Keratinocyte (primary cell): ENCODE results near the gene CDCA4. TPM values are rescaled to one million over a fixed set of nuclear protein-coding genes. Genes with fewer than 3 reads are reported as not detected.

Experiments
- DNase-seq: peaks from one replicate; pipeline ENCODE4 v3.0.0-alpha.2; 2011; ENCODE audit warnings: low read depth, missing footprints, low spot score
- FAIRE-seq: peaks from 2 replicates; lab custom pipeline; 2011; peaks lifted over from hg19 to GRCh38; lab: Jason Lieb, UNC
- H2AFZ ChIP-seq: 2 replicates; pipeline ENCODE4 v1.6.0; 2012; ENCODE audit warnings: low read length, control low read depth, inconsistent platforms; ENCODE audit not compliant: control insufficient read depth
- H3K27ac ChIP-seq: 2 replicates; pipeline ENCODE4 v1.5.1; 2011; ENCODE audit warnings: low read length; ENCODE audit not compliant: control insufficient read depth, insufficient read depth
- H3K27me3 ChIP-seq: 3 replicates; pipeline ENCODE4 v1.6.0; 2011; ENCODE audit warnings: low read length; ENCODE audit not compliant: control insufficient read depth, insufficient read depth; ENCODE audit errors: extremely low read depth
- H3K36me3 ChIP-seq, 2 experiments: 2 replicates in 1 of 2; 3 replicates in 1 of 2; pipeline ENCODE4 v1.5.1; 2011; ENCODE audit warnings: low read length in 2 of 2, mild to moderate bottlenecking in 1 of 2; ENCODE audit not compliant: control insufficient read depth in 2 of 2, insufficient read depth in 2 of 2; ENCODE audit errors: extremely low read depth in 1 of 2
- H3K4me1 ChIP-seq: 3 replicates; pipeline ENCODE4 v1.5.1; 2011; ENCODE audit warnings: low read length; ENCODE audit not compliant: control insufficient read depth, insufficient read depth; ENCODE audit errors: extremely low read depth
- H3K4me2 ChIP-seq: 3 replicates; pipeline ENCODE4 v1.6.0; 2011; ENCODE audit warnings: low read depth, low read length; ENCODE audit not compliant: control insufficient read depth, insufficient read depth; ENCODE audit errors: extremely low read depth
- H3K4me3 ChIP-seq, 3 experiments: fragments of 200-600 bp in 1 of 3; sonication (generic) in 1 of 3; 2 replicates in 2 of 3; 3 replicates in 1 of 3; pipeline ENCODE4 v1.5.1; 2011 to 2016; ENCODE audit warnings: low read length in 3 of 3, mild to moderate bottlenecking in 3 of 3, control low read depth in 2 of 3, inconsistent platforms in 1 of 3, low read depth in 1 of 3, mixed read lengths in 1 of 3, mixed run types in 1 of 3, moderate library complexity in 1 of 3; ENCODE audit not compliant: control insufficient read depth in 2 of 3, insufficient read depth in 2 of 3; ENCODE audit errors: extremely low read depth in 1 of 3
- H3K79me2 ChIP-seq: 2 replicates; pipeline ENCODE4 v1.6.0; 2012; ENCODE audit warnings: low read length; ENCODE audit not compliant: control insufficient read depth, insufficient read depth
- H3K9ac ChIP-seq: 3 replicates; pipeline ENCODE4 v1.6.0; 2011; ENCODE audit warnings: low read length; ENCODE audit not compliant: control insufficient read depth, insufficient read depth; ENCODE audit errors: extremely low read depth
- H3K9me1 ChIP-seq: 3 replicates; pipeline ENCODE4 v1.6.0; 2011; ENCODE audit warnings: low read length; ENCODE audit not compliant: control insufficient read depth, insufficient read depth; ENCODE audit errors: extremely low read depth
- H3K9me3 ChIP-seq: 2 replicates; pipeline ENCODE4 v1.5.1; 2012; ENCODE audit warnings: low read depth, low read length; ENCODE audit not compliant: control insufficient read depth
- H4K20me1 ChIP-seq: 3 replicates; pipeline ENCODE4 v1.6.0; 2011; ENCODE audit warnings: low read length; ENCODE audit not compliant: control insufficient read depth, insufficient read depth; ENCODE audit errors: extremely low read depth
- EZH2 ChIP-seq: IDR thresholded peaks from one replicate; pipeline ENCODE4 v1.6.1; 2012; ENCODE audit warnings: inconsistent platforms, mild to moderate bottlenecking, low read length, moderate library complexity
- dilution Hi-C: fragments of 300-500 bp; cut with MboI; formaldehyde crosslinking; loops from one replicate; pipeline ENCODE4 v1.7.0; 2020; ENCODE audit warnings: low sequenced_read_pairs; ENCODE audit not compliant: extremely low pct_ligation_motif_present
- polyA plus RNA-seq, 5 experiments: library from polyadenylated mRNA; depleted of rRNA in 3 of 5; stranded (reverse) in 3 of 5; stranded (forward) in 1 of 5; unstranded in 1 of 5; fragments of >200 nt; gene quantifications; 1 replicate in 1 of 5; 2 replicates in 3 of 5; 3 replicates in 1 of 5; pipeline versions ENCODE4 v1.2.1 to v1.2.3, GENCODE V29; 2011 to 2012; ENCODE audit warnings: missing spikeins in 2 of 5, low read depth in 1 of 5, low replicate concordance in 1 of 5
- TF ChIP-seq, protein P1 (sequence below), 3 experiments: IDR thresholded peaks in 1 of 3; conservative IDR thresholded peaks in 1 of 3; optimal IDR thresholded peaks in 1 of 3; 2 replicates in 2 of 3; 3 replicates in 1 of 3; pipeline versions ENCODE3 to v1.5.1; 2011; ENCODE audit warnings: low read length in 3 of 3, mild to moderate bottlenecking in 3 of 3, moderate library complexity in 2 of 3, control low read depth in 1 of 3, inconsistent platforms in 1 of 3; ENCODE audit not compliant: insufficient read depth in 2 of 3; ENCODE audit errors: extremely low read depth in 1 of 3

CDCA4 gene
- polyA plus RNA-seq, 1 donor (not counting 4 experiments of a cell fraction or from before 2014, with no cell fraction given) = 35.7 TPM

DNA sequence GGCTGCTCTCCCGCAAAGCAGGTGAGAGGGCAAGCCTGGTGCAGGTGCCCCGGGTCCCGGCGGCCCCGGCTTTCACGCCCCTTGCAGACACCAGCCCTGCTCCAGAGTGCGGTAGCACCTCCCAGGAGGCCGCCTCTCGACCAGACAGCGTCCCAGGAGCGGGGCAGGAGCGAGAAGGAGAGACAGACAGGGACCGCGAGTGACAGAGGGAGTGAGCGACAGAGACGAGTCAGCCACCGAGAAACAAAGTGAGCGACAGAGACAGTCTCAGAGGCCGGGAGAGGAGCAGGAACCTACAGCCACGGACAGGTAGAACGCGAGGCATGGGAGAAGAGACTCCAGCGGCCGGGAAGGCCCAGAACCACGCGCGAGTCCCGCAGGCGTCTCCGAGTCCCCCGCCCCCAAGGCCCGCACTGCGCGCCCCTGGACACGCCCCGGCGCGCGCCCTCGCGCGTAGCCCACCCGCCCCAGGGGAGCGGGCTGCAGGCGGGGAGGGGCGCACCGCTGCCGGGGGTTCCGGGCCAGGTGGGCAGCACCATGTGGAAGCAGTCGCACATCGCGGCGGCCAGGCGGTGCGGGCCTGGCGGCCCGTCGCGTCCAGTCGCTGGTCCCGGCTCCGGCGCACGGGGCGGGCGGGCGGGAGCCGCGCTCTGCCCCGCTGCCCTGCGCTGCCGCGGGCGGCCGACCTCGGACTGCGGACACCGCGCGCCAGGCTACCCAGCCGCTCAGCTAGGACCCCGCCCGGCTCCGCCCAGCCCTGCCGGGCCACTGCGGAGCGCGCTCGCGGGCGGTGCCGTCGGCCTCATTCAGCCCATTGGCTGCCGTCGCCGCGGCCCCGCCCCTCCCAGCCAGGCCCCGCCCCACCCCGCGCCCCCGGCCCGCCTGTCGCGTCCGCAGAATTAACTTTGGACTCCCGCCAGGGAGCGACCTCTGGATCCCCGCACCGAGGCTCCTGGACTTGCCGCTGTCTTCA is 42.9 kb downstream of the CDCA4 start, which contains the start of gene AHNAK2:
TSS of gene AHNAK2 (minus strand) at position 694 of the 973 bp plus-strand sequence. CDS start at position 557, 137 bp downstream.
- Histone ChIP-seq H4K20me1 (peaks cover 3% of the 10 kb centered on the region), H3K4me2 (peak within 1 kb of the TSS; percentile 78), H3K9me3 (no peaks in the 10 kb centered on the region), H3K4me1 (peaks cover 43% of the 10 kb centered on the region), H2AFZ (peak within 1 kb of the TSS; percentile 54), H3K4me3 (peak within 1 kb of the TSS; percentile 65 to 86 (median 82)), H3K9me1 (no peaks in the 10 kb centered on the region), H3K27me3 (no peaks in the 10 kb centered on the region), H3K9ac (peak within 1 kb of the TSS; percentile 83), H3K27ac (peak within 1 kb of the TSS; percentile 48), H3K36me3 (no peaks in the 10 kb centered on the region), H3K79me2 (peaks cover 10% of the 10 kb centered on the region)
- DNase-seq (no peak), FAIRE-seq (no peak)
- no peak for TF ChIP-seq EZH2
- TF ChIP-seq, protein P1, sequence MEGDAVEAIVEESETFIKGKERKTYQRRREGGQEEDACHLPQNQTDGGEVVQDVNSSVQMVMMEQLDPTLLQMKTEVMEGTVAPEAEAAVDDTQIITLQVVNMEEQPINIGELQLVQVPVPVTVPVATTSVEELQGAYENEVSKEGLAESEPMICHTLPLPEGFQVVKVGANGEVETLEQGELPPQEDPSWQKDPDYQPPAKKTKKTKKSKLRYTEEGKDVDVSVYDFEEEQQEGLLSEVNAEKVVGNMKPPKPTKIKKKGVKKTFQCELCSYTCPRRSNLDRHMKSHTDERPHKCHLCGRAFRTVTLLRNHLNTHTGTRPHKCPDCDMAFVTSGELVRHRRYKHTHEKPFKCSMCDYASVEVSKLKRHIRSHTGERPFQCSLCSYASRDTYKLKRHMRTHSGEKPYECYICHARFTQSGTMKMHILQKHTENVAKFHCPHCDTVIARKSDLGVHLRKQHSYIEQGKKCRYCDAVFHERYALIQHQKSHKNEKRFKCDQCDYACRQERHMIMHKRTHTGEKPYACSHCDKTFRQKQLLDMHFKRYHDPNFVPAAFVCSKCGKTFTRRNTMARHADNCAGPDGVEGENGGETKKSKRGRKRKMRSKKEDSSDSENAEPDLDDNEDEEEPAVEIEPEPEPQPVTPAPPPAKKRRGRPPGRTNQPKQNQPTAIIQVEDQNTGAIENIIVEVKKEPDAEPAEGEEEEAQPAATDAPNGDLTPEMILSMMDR (optimal IDR thresholded peaks at IDR 0.05 in 1 of 3, IDR thresholded peaks at IDR 0.05 in 1 of 3, conservative IDR thresholded peaks at IDR 0.05 in 1 of 3; ENCODE audit: extremely low read depth in 1 of 3, insufficient read depth in 2 of 3, low read length in 3 of 3) = no peak
- dilution Hi-C loops = no loop called here

DNA sequence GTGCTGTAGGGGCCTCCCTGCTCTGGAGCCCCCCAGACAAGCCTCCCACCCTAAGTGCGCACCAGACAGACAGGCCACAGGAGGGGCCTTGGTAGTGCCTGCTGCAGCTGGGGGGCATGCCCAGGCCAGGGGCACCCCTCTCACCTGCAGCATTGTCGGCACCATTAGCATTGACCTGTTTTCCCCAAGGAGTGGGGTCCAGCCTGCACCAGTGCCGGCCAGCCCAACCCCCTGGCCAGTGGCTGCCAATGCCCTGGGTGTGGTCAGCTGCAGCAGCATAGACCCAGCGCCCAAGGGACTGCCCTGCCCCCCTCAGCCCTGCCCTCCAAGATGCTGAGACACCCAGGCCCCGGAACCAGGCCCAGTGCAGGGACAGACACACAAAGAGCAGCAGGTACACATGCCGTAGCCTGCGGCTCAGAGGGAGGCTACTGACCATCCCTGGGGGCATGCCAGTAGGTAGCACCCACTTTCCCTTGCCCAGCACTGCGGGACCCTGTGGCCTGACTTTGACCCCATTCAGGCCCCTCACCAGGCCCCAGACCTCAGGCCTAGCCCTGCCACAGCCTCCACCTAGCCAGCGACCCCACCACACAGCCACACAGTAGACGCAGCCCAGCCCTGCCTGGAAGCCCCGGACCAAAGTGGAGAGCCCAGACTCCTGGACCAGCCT is 43.7 kb downstream of the CDCA4 start:
- FAIRE-seq = no peak
- no peak for TF ChIP-seq EZH2
- TF ChIP-seq, protein P1 (optimal IDR thresholded peaks at IDR 0.05 in 1 of 3, IDR thresholded peaks at IDR 0.05 in 1 of 3, conservative IDR thresholded peaks at IDR 0.05 in 1 of 3; ENCODE audit: extremely low read depth in 1 of 3, insufficient read depth in 2 of 3, low read length in 3 of 3) = no peak
- peaks cover 10% of the 10 kb centered on the region for H3K79me2 ChIP-seq
- peak overlapping the region; percentile 83 for H3K9ac ChIP-seq
- DNase-seq = no peak
- no peak overlapping the region for H2AFZ ChIP-seq
- H3K36me3 ChIP-seq = no peaks in the 10 kb centered on the region
- H3K9me1 ChIP-seq = no peaks in the 10 kb centered on the region
- H3K27ac ChIP-seq = no peak overlapping the region
- peak overlapping the region; percentile 65 to 86 (median 82) for H3K4me3 ChIP-seq
- dilution Hi-C loops = no loop called here
- H3K27me3 ChIP-seq = no peaks in the 10 kb centered on the region
- peaks cover 43% of the 10 kb centered on the region for H3K4me1 ChIP-seq
- peaks cover 3% of the 10 kb centered on the region for H4K20me1 ChIP-seq
- peak overlapping the region; percentile 78 for H3K4me2 ChIP-seq
- H3K9me3 ChIP-seq = no peaks in the 10 kb centered on the region
